GM18508 (cell line): ENCODE results near the gene IKZF1.

Experiments used
- ATAC-seq: cut with Tn5 transposase; IDR thresholded peaks from one replicate; pipeline ENCODE4 v1.9.1; 2021; ENCODE audit warnings: moderate number of reproducible peaks; ENCODE audit not compliant: insufficient read depth, unreplicated experiment

The IKZF1 gene

GRCh38 chr7:50304129-50304910 lies at the start of gene IKZF1:
IKZF1 (plus strand) TSS chr7:50304716; CDS start chr7:50319062, 14,346 bp downstream.
- peak; percentile 15 for ATAC-seq

- ATAC-seq: no peak
These were observed 42.9 kb upstream of the IKZF1 start for GRCh38 chr7:50261593-50261992.

GRCh38 chr7:50262446-50262845 lies 42.1 kb upstream of the IKZF1 start:
- ATAC-seq: peak; percentile 7

GRCh38 chr7:50262916-50263690 lies 41.4 kb upstream of the IKZF1 start:
- peak; percentile 60 for ATAC-seq

GRCh38 chr7:50264908-50265307 lies 39.6 kb upstream of the IKZF1 start:
- ATAC-seq: no peak

GRCh38 chr7:50265968-50266634 lies 38.4 kb upstream of the IKZF1 start:
- ATAC-seq: no peak

GRCh38 chr7:50266635-50267386 lies 37.7 kb upstream of the IKZF1 start:
- peak; percentile 24 for ATAC-seq

GRCh38 chr7:50267525-50268041 lies 36.9 kb upstream of the IKZF1 start:
- ATAC-seq: no peak

- no peak for ATAC-seq
These were observed 36.3 kb upstream of the IKZF1 start for GRCh38 chr7:50268223-50268622.

- no peak for ATAC-seq
These were observed 35.5 kb upstream of the IKZF1 start for GRCh38 chr7:50268990-50269389.

GRCh38 chr7:50270531-50271018 lies 33.9 kb upstream of the IKZF1 start:
- peak; percentile 21 for ATAC-seq

- peak; percentile 39 for ATAC-seq
These were observed 31.7 kb upstream of the IKZF1 start for GRCh38 chr7:50272808-50273207.

- no peak for ATAC-seq
These were observed 31.2 kb upstream of the IKZF1 start for GRCh38 chr7:50273301-50273700.

- no peak for ATAC-seq
These were observed 30.6 kb upstream of the IKZF1 start for GRCh38 chr7:50273870-50274269.

GRCh38 chr7:50274361-50274760 lies 30.2 kb upstream of the IKZF1 start:
- ATAC-seq: no peak

- ATAC-seq: no peak
These were observed 29.1 kb upstream of the IKZF1 start for GRCh38 chr7:50275430-50275829.

- no peak for ATAC-seq
These were observed 28.0 kb upstream of the IKZF1 start for GRCh38 chr7:50276483-50276882.

- ATAC-seq: no peak
These were observed 26.4 kb upstream of the IKZF1 start for GRCh38 chr7:50278120-50278519.

GRCh38 chr7:50281680-50282445 lies 22.7 kb upstream of the IKZF1 start:
- ATAC-seq: peak; percentile 92
